Brain microvascular endothelial cell (primary cell): ENCODE results near the gene DNAH10.

Experiments used
- DNase-seq: peaks from one replicate; pipeline ENCODE4 v3.0.0-alpha.2; 2020
- H3K27ac ChIP-seq: fragments of 250-450 bp; sonication (Bioruptor Pico); 2 replicates; pipeline ENCODE4 v1.5.1; 2020; ENCODE audit warnings: mild to moderate bottlenecking, moderate library complexity
- H3K27me3 ChIP-seq: fragments of 250-450 bp; sonication (Bioruptor Pico); replicated peaks from 2 replicates; pipeline ENCODE4 v1.5.1; 2020; ENCODE audit warnings: mild to moderate bottlenecking
- H3K36me3 ChIP-seq: fragments of 250-450 bp; sonication (Bioruptor Pico); replicated peaks from 2 replicates; pipeline ENCODE4 v1.5.1; 2020; ENCODE audit warnings: mild to moderate bottlenecking
- H3K4me3 ChIP-seq: 2 replicates; pipeline ENCODE4 v1.5.1; 2011; ENCODE audit warnings: low read depth, mild to moderate bottlenecking, control low read depth, low read length, moderate library complexity
- in situ Hi-C: cut with HindIII; loops from 2 replicates; pipeline ENCODE4 v1.10.0; 2017; ENCODE audit warnings: low sequenced_read_pairs, low pct_ligation_motif_present
- TF ChIP-seq, protein P1 (sequence below): IDR thresholded peaks from 2 replicates; pipeline ENCODE4 v1.5.1; 2011; ENCODE audit warnings: low read depth, mild to moderate bottlenecking, moderate library complexity, low read length, control low read depth, inconsistent platforms; ENCODE audit errors: missing control alignments

Gene DNAH10

DNA sequence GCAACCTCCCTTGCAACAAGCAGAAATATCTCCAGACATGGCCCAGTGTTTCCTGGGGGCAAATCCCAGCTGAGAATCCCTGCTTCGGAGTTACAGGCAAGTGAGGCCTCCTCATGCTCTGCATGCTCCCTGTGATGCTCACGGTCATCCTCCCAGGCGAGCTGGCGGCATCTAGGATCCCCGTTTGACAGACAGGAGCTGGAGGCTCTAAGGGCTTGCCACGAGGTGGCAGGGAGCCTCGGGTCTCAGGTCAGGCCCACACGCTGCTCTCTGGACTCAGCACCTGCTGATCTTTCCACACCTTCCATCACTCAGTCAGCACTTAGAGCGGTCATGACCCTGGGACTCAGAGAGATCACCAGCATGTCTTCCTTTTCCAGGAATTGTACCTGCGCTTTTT lies 130.8 kb downstream of the DNAH10 start:
- Histone ChIP-seq H3K4me3 (no peak overlapping the region), H3K36me3 (no peaks in the 10 kb centered on the region), H3K27ac (no peak overlapping the region), H3K27me3 (no peaks in the 10 kb centered on the region)
- TF ChIP-seq, protein P1, sequence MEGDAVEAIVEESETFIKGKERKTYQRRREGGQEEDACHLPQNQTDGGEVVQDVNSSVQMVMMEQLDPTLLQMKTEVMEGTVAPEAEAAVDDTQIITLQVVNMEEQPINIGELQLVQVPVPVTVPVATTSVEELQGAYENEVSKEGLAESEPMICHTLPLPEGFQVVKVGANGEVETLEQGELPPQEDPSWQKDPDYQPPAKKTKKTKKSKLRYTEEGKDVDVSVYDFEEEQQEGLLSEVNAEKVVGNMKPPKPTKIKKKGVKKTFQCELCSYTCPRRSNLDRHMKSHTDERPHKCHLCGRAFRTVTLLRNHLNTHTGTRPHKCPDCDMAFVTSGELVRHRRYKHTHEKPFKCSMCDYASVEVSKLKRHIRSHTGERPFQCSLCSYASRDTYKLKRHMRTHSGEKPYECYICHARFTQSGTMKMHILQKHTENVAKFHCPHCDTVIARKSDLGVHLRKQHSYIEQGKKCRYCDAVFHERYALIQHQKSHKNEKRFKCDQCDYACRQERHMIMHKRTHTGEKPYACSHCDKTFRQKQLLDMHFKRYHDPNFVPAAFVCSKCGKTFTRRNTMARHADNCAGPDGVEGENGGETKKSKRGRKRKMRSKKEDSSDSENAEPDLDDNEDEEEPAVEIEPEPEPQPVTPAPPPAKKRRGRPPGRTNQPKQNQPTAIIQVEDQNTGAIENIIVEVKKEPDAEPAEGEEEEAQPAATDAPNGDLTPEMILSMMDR: no peak
- in situ Hi-C loops: no loop called here
- DNase-seq: no peak

DNA sequence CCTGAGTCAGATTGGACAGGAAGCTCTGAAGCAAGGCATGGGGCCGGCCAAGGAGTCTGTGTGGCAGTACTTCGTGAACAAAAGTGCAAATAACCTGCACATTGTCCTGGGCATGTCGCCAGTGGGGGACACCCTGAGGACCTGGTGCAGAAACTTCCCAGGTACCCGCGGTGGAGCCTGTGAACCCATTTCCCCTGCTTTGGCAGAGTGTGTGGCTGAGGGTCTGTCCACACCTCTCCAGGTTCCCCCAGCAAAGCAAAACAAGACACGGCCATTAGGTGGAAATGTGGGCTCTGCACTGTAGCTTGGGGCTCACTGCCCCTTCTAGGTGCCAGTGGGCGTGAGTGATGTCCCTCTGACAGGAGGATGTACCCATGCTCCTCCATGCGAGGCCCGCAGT lies 131.2 kb downstream of the DNAH10 start:
- Histone ChIP-seq H3K27ac (no peak overlapping the region), H3K27me3 (no peaks in the 10 kb centered on the region), H3K36me3 (no peaks in the 10 kb centered on the region), H3K4me3 (no peak overlapping the region)
- DNase-seq: no peak
- in situ Hi-C loops: no loop called here
- TF ChIP-seq, protein P1: no peak

DNA sequence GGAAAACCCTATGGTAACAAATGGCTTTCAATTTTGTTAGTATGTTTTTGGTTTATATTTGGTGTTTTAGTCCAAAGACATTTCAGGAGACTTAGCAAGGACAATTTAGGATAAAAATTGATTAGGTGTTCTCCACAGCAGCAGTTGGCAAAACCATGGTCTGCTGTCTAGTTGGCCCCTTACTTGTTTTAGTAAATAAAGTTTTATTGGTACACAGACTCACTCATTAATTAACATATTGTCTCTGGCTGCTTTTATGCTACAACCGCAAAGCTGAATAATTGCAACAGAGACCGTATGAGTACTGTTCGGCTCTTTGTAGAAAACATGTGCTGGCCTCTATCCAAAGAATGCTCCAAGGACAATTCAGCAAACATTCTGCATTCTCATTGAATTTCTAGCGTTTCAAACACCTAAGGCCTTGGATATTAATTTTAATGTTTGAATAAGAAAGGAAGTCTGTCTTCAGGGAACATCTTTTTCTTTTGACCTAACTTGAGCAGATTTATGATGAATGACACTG lies 132.8 kb downstream of the DNAH10 start:
- in situ Hi-C loops: no loop called here
- Histone ChIP-seq H3K27ac (no peak overlapping the region), H3K27me3 (no peaks in the 10 kb centered on the region), H3K36me3 (no peaks in the 10 kb centered on the region), H3K4me3 (no peak overlapping the region)
- TF ChIP-seq, protein P1: no peak
- DNase-seq: no peak

DNA sequence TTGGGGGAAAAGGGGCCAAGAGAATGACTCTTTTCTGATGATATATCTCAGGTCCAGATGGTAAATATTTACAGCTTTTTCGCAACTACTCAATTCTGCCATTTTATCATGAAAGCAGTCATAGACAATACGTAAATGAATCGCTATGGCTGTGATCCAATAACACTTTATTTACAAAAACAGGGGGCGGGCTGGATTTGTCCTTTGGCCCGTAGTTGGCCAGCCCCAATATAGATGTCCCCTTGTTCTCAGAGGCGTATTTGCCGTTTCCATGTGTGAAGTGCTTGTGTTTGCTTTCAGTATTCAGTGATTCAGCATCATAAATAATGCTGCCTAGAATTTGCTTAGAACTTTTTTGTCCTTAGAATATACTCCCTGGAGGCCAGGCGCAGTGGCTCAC lies 133.3 kb downstream of the DNAH10 start:
- Histone ChIP-seq H3K4me3 (no peak overlapping the region), H3K36me3 (no peaks in the 10 kb centered on the region), H3K27me3 (no peaks in the 10 kb centered on the region), H3K27ac (no peak overlapping the region)
- DNase-seq: no peak
- in situ Hi-C loops: no loop called here
- TF ChIP-seq, protein P1: no peak

DNA sequence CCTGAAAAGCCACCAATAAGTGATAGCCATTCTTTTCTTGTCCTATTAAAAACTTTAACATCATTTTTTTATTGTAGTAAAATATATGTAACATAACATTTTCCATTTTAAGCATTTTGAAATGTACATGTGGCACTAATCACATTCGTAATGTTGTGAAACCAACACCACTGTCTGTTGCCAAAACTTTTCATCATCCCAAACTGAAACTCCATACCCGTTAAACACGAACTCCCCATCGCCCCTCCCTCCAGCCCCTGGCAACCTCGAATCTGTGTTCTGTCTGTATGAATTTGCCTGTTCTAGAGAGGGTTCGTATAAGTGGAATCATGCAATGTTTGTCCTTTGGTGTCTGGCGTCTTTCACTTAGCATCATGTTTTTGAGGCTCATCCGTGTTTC lies 134.7 kb downstream of the DNAH10 start:
- H3K4me3 ChIP-seq: no peak overlapping the region
- TF ChIP-seq, protein P1: no peak
- H3K27ac ChIP-seq: no peak overlapping the region
- no peak for DNase-seq
- no peaks in the 10 kb centered on the region for H3K36me3 ChIP-seq
- H3K27me3 ChIP-seq: no peaks in the 10 kb centered on the region
- in situ Hi-C loops: no loop called here

DNA sequence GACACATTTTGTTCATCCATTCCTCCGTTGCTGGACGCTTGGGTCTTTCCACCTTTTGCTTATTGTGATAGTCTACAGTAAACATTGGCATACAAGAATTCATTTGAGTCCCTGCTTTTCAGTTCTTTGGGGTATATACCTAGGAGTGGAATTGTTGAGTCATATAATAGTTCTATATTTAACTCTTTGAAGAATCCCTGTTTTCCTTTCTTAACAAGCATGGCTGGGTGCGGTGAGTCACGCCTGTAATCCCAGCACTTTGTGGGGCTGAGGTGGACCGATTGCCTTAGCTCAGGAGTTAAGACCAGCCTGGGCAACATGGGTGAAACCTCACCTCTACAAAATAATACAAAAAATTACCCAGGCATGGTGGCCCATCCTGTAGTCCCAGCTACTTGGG lies 135.1 kb downstream of the DNAH10 start:
- Histone ChIP-seq H3K27me3 (no peaks in the 10 kb centered on the region), H3K36me3 (no peaks in the 10 kb centered on the region), H3K4me3 (no peak overlapping the region), H3K27ac (no peak overlapping the region)
- peak; percentile 45 for DNase-seq
- TF ChIP-seq, protein P1: no peak
- in situ Hi-C loops: no loop called here
